ENCODE data around the gene NPIPB2.
A peak's percentile ranks its signal among the peaks of the same experiment; 100 is the strongest.
"Not testable (repeated sequence)": the region's sequence is repeated elsewhere in the genome, so short reads cannot be mapped to it uniquely, and the experiment has no call there.

Gene NPIPB2

GRCh38 chr16:11978080-11978479 lies 36.2 kb upstream of the NPIPB2 start:
- no peak for TF ChIP-seq CTCF (IDR thresholded peaks at IDR 0.05; ENCODE audit: low read depth, low read length)
- peak overlapping the region; percentile 96 for H3K4me3 ChIP-seq (ENCODE audit: low read depth, low read length)

- H3K4me3 ChIP-seq (ENCODE audit: low read depth, low read length) = peak overlapping the region; percentile 96
- no peak for TF ChIP-seq CTCF (IDR thresholded peaks at IDR 0.05; ENCODE audit: low read depth, low read length)
Measured at GRCh38 chr16:11977376-11978041, 35.7 kb upstream of the NPIPB2 start.

GRCh38 chr16:11976850-11977375 lies 35.1 kb upstream of the NPIPB2 start:
- peak overlapping the region; percentile 96 for H3K4me3 ChIP-seq (ENCODE audit: low read depth, low read length)
- TF ChIP-seq CTCF (IDR thresholded peaks at IDR 0.05; ENCODE audit: low read depth, low read length) = no peak

GRCh38 chr16:11973070-11973469 lies 31.2 kb upstream of the NPIPB2 start:
- TF ChIP-seq CTCF (IDR thresholded peaks at IDR 0.05; ENCODE audit: low read depth, low read length) = no peak
- no peak overlapping the region for H3K4me3 ChIP-seq (ENCODE audit: low read depth, low read length)

GRCh38 chr16:11972128-11972527 lies 30.3 kb upstream of the NPIPB2 start:
- TF ChIP-seq CTCF (IDR thresholded peaks at IDR 0.05; ENCODE audit: low read depth, low read length) = no peak

GRCh38 chr16:11970292-11970691 lies 28.4 kb upstream of the NPIPB2 start:
- not testable (repeated sequence) for H3K4me3 ChIP-seq (ENCODE audit: low read depth, low read length)

More at GRCh38 chr16:11972128-11972527, 30.3 kb upstream of the NPIPB2 start:
- H3K4me3 ChIP-seq (ENCODE audit: low read depth, low read length) = no peak overlapping the region

GRCh38 chr16:11968577-11968976 lies 26.7 kb upstream of the NPIPB2 start:
- TF ChIP-seq CTCF (IDR thresholded peaks at IDR 0.05; ENCODE audit: low read depth, low read length) = no peak
- no peak overlapping the region for H3K4me3 ChIP-seq (ENCODE audit: low read depth, low read length)

Measured in WI38 (cell line).